Stimulated activated naive CD8-positive, alpha-beta T cell treated with anti-CD3 and anti-CD28 coated beads, Interleukin-15, Interleukin-2, amounts not matched to agents 100 U/mL and 50 U/mL, for 24 hours (primary cell): ENCODE data around the gene TBX4.
"Not testable (repeated sequence)": the region's sequence is repeated elsewhere in the genome, so short reads cannot be mapped to it uniquely, and the experiment has no call there.

Experiments
- ATAC-seq: fragments of 150-1000 bp; cut with Tn5 transposase; one replicate; pipeline ENCODE4 v1.10.0; 2021
- DNase-seq: peaks from one replicate; pipeline ENCODE4 v3.0.0; 2021

The TBX4 gene

DNA sequence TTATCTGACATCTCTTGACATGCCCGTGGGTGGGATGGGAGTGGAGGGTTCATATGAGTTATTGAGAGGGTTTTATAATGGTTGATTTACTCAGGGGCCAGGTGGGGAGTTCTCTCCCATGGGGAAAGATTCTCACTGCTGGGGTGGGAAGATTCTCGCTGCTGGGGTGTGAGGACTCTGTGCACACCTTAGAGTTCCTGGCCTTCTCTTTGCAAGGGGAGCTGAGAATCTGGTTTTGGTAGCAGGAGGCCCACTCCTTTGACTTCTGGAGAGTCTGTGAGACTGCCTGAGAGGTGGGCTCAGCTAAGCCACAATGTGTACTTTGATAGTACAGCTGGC is 31.5 kb downstream of the TBX4 start:
- no peak for ATAC-seq
- DNase-seq, result no peak

DNA sequence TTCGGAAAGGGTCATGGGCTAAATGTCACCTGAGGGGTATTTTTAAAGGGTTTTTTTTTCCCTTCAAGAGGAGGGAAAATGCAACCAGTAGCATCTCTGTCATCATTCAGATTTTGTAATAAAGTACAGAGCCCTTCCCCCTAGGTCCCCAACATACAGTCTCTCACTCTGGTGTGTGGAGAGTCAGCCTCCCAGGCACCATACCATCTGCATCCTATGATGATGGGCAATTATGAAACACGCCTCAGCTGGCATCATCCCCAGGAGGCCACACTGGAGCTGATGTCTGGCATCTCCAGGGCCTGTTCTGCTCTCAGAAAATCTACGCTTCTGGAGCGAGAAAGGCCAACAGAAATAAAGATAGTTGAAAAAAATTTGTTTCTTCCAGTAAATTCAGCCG is 32.0 kb downstream of the TBX4 start:
- no peak for ATAC-seq

GRCh38 chr17:61485067-61485775 is 33.0 kb downstream of the TBX4 start:
- no peak for ATAC-seq
- no peak for DNase-seq

More for the DNA sequence above, 32.0 kb downstream of the TBX4 start:
- no peak for DNase-seq

DNA sequence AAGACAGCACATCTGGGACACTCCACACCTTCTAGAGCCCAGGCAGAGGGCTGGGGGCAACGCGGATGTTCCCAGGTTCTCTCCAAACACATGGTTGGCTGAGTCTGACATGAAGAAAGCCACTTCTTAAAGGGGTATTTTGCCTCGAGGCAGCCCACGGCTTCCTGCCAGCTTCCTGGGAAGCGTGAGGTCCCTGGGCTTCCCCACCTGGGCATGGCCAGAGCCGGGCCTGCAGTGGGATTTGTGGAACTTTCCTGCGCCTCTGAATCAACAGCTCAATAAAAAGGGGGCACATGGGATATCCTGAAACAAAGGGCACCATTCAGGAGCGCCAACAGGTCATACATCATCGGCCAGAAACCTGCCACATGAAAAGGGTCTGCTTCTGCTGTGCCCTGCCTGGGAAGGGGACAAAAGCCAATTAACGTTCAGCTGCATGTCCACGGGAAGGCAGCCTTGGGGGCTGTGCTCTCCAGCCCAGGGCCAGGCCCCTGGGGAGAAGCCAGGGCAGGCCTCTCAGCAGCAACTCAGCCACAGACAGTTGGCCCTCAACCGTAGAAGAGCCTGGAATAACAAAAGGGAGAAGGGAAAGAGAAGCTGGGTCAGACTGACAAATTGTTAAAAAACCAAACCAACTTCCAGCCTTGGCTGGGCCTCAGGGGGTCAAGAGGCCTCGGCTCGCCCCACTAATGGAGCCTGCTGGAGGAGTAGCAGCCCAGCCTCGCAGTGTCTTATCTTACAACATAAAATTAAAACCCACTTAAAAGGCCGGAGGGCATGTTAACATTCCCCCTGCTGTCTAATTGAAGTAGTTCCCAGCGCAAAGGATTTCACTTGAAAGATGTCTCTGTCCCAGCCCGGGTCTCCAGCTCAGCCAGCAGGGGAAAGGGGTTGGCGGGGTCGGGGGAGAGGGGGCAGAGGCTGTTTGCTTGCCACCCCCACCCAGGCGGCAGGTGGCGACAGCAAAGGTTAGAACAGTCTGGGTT is 34.2 kb downstream of the TBX4 start:
- ATAC-seq (no peak), DNase-seq (no peak)

DNA sequence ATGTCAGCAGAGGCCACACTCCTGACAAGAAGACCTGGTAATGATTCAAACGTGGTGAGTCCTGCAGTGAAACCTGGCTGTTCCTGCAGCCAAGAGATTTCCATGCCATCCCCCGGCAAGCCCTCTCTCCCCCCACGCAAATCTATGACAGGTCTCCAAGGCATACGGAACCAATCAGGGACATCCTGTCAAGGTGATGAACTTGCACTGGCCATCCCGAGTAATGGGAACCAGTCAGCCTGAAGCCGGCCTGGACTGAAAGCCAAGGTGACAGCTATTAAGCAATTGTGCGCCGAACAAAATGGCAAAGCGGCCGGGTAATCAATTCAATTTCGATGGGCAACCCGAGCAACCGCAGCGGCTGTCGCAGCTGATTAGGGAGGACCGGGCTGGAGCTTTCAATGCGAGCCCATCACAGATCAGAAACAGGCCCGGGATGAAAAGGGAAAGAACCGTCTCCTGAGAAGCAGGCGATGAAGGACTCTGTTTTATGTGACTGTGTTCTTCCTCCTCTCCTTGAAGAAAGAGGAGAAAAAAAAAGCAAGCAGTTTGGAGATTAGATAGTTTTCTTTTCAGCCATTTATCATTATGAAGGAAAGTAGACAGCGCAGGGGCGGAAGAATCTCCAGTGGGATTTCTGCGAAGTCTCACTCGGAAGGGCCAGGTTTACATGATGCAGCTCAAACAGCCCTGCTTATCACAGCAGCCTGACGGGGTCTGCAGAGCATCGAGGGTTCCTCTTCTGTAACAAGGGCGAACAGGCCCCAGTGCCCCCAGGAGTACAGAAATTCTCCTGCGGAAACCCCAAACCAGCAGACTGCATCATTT is 35.2 kb downstream of the TBX4 start:
- no peak for ATAC-seq
- no peak for DNase-seq

DNA sequence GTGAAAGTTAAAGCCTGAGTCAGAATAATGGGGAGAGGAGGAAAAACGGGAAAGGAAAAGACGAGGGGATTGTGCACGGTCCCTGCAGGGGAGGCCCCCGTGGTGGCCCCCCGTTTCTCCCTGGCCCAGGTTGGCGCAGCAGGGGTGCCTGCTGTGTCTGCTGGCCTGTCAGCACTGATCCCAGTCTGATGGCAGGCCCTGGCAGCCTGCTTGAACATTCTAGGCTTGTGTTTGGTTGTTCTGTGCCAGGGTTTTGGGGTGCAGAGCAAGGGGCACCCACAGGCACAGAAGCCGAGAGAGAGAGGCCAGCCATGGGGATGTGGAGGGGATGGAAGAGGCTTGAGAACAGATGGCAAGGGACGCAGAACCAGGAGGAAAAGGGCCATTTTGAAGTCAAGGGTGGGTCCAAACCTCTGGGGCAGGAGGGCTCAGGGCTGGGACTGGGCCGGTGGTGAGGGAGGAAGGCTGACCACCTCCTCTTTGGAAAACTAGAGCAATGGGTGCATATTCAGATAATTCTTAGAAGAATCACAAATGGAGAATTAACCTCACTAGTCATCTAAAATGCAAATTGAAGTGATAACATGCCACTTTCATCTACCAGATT is 35.9 kb downstream of the TBX4 start:
- ATAC-seq (no peak), DNase-seq (no peak)

DNA sequence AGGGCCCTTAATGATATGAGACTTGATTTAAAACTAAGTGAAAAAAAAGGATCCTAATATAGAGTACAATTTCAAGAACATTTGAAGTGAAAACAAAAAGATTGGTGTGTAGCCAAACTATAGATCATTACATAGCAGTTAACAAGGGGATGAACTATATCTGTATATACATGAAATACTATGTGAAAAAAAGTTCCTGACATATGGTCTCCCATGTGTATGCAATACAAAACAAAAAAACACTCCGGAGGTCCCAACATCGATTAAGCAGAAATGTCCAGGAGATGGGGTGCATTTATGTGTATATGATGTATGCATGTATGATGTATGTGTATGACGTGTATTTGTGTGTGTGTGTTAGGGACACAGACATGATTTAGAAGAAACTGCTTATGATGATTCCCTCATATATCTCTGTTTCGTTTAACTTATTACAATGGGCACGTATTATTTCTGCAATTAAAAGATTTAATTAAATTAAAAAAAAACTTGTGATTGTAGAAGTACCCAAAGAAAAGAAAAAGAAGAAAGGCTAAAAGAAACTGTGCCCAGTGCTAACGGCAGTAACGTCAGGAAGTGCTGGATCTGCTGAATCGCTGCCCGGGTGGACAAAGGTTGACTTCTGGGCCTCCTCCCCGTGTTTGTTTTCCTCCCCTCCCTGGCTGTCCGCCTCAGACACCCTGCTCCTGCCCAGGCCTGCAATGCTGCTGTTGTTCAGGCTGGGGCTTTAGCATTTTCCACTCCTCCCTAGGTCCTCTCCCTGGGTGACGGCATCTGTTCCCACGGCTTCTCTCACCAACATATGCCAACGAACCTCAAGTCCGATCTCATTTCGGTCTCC is 36.9 kb downstream of the TBX4 start:
- ATAC-seq, result no peak
- DNase-seq, result no peak

DNA sequence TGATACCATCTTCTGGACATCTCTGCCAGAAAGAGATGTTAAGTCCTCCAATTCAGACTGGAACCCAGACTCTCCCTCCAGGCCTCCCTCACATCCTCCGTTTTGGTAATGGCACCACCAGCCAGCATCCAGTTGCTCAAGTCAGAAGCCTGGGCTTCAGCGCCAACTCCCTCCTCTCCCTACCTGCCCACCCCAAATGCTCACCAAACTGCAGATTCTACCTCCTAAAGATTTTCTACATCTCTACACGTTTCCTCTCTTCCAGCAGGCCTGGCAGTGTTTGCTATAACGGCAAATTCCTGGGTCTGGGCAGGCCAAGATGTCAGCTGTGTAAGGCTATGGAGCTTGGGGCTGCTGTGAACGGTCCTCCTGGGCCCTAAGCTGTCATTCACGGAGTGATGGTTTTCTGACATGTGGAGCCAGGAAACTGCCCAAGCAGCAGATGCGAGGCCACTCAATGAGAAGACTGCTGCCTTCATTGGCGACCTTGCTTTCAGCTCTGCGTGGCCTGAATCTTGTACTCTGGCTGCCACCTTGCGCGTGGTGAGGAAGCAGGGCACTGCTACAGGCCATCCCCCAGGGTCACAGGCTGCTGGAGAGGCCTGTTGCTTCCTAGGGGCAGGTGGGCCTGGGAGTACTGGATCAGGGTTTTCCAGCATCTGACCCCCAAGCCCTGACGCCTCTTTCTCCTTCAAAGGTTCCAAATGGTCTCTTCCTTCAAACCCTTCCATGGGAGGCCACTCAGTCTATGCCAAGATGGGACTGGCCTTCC is 37.7 kb downstream of the TBX4 start:
- DNase-seq (no peak), ATAC-seq (no peak)

DNA sequence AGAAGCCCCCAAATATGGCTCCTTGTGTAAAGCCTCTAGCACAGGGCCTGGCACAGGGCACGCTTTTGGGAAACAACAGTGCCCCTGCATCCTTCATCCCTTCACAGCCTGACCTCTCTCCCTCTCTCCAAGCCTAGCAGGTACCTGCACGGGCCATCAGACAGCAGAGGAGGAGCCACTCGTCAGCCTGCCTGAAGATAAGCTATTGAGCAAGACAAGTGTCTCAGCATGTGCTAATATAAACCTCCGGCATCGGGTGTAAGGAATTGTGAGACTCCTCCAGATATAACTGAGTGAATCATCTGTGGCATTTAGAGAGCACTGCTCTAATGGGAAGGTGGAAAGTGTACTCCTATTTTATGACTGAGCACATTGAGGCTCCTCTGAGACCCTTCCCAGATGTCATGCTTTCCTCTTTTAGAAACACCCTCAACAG is 38.3 kb downstream of the TBX4 start:
- ATAC-seq, result no peak
- DNase-seq, result no peak

GRCh38 chr17:61491981-61492380 is 39.8 kb downstream of the TBX4 start:
- ATAC-seq (no peak), DNase-seq (no peak)

- ATAC-seq (no peak), DNase-seq (no peak)
Measured at GRCh38 chr17:61492759-61493526, 40.7 kb downstream of the TBX4 start.

DNA sequence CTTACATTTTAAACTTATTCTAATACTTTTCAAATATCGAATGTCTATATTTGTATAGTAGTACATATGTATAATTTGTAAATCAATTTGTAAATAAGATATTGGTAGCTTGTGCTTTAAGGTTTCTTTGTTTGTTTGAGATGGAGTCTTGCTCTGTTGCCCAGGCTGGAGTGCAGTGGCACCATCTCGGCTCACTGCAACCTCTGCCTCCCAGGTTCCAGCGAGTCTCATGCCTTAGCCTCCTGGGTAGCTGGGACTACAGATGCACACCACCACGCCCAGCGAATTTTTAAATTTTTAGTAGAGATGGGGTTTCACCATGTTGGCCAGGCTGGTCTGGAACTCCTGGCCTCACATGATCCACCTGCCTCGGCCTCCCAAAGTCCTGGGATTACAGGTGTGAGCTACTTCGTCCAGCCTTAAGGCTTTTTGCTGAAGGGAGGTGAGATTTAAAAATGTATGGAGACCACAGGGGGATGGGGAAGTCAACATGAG is 41.7 kb downstream of the TBX4 start:
- not testable (repeated sequence) for ATAC-seq, DNase-seq

- ATAC-seq, result peak; percentile 19
- DNase-seq, result no peak
Measured at GRCh38 chr17:61494325-61495160, 42.3 kb downstream of the TBX4 start.

DNA sequence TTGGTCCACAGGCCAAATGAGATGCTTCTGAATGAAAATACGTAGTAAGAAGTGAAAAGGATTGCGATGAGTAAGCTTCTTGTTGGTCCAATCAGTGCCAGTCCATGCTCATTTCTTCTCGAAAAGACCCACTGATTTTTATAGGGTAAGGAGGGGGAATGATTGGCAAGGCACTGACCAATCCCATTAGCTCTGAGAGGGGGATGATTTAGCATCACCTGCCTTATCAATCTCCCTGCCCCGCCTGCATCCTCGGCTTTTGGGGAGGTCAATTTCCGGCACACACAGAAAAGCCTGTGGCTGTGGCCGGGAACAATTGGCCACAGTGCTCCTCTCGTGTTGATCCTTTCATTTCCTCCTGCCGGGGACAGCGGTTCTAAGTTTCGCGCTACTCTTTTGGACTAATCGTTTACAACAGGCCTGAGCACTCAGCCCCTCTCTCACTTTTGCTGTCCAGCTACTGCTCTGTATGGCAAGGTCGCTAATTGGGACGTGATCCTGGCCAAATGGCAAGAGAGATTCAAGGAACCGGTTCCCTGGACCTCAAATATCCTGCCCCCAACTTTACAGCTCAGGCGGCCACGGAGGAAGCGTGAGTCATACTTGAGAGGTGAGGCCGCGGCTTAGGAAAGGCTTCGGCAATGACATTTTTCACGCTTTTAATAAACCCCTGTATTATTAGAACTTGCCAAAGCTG is 43.1 kb downstream of the TBX4 start:
- peak; percentile 32 for ATAC-seq
- no peak for DNase-seq

GRCh38 chr17:61496174-61496956 is 44.1 kb downstream of the TBX4 start:
- DNase-seq (no peak), ATAC-seq (no peak)

DNA sequence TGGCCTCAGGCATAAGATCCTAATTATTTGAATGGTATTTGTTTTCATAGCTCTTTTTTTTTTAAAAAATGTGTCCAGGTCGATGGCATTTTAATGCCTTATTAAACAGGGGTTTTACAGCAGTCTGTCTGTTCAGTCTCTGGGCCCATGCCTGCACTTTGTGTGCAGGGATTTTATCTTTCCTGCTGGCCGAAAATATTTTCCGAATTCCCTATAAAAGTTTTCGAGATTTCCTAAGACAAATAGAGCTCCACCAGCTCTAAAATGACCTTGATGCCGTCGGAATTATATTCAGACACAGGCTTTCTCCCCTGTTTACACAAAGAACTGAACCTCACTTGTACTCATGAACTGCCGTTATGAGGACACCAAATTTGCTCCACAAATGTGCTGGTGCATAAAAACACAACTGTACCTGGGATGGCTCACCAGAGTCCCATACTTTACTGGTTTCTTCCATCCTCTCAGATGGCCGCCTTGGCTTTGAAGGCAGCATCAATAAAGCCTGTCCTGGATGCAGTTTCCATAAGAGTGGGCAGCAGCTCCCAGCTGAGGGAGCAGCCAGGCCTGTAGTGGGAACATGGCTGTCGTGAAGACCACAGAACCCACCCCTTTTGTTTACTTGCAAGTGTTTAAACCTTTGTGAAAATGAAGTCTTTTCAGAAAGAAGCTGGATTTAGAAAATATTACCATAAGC is 44.9 kb downstream of the TBX4 start:
- ATAC-seq (no peak), DNase-seq (no peak)
